HG02571 (cell line): ENCODE results near the gene FAF1.
"Not testable (repeated sequence)": the region's sequence is repeated elsewhere in the genome, so short reads cannot be mapped to it uniquely, and the experiment has no call there.

Source experiments
- ATAC-seq: cut with Tn5 transposase; IDR thresholded peaks from one replicate; pipeline ENCODE4 v1.9.1; 2021; ENCODE audit warnings: mild to moderate bottlenecking, moderate library complexity; ENCODE audit not compliant: unreplicated experiment

FAF1 gene

GRCh38 chr1:50716455-50716854 lies 243.6 kb downstream of the FAF1 start:
- ATAC-seq = not testable (repeated sequence)

GRCh38 chr1:50710099-50710498 lies 250.0 kb downstream of the FAF1 start:
- ATAC-seq = no peak

GRCh38 chr1:50707824-50708223 lies 252.2 kb downstream of the FAF1 start:
- no peak for ATAC-seq

- ATAC-seq = no peak
Observed at GRCh38 chr1:50705699-50706098, 254.4 kb downstream of the FAF1 start.

GRCh38 chr1:50705041-50705440 lies 255.0 kb downstream of the FAF1 start:
- ATAC-seq = no peak

- no peak for ATAC-seq
Observed at GRCh38 chr1:50704126-50704525, 255.9 kb downstream of the FAF1 start.

GRCh38 chr1:50703240-50703639 lies 256.8 kb downstream of the FAF1 start:
- ATAC-seq = no peak

GRCh38 chr1:50702395-50702794 lies 257.7 kb downstream of the FAF1 start:
- ATAC-seq = no peak

- no peak for ATAC-seq
Observed at GRCh38 chr1:50701706-50702317, 258.3 kb downstream of the FAF1 start.

GRCh38 chr1:50700621-50701020 lies 259.4 kb downstream of the FAF1 start:
- no peak for ATAC-seq

- no peak for ATAC-seq
Observed at GRCh38 chr1:50700214-50700613, 259.9 kb downstream of the FAF1 start.

- no peak for ATAC-seq
Observed at GRCh38 chr1:50699795-50700194, 260.3 kb downstream of the FAF1 start.

GRCh38 chr1:50697440-50698421 lies 262.3 kb downstream of the FAF1 start:
- no peak for ATAC-seq

- ATAC-seq = no peak
Observed at GRCh38 chr1:50693829-50694228, 266.2 kb downstream of the FAF1 start.

- ATAC-seq = no peak
Observed at GRCh38 chr1:50684185-50684584, 275.9 kb downstream of the FAF1 start.

- ATAC-seq = no peak
Observed at GRCh38 chr1:50681931-50682330, 278.1 kb downstream of the FAF1 start.

- no peak for ATAC-seq
Observed at GRCh38 chr1:50667710-50668356, 292.2 kb downstream of the FAF1 start.

- no peak for ATAC-seq
Observed at GRCh38 chr1:50667272-50667671, 292.8 kb downstream of the FAF1 start.

- ATAC-seq = no peak
Observed at GRCh38 chr1:50666849-50667248, 293.2 kb downstream of the FAF1 start.

GRCh38 chr1:50665413-50665812 lies 294.7 kb downstream of the FAF1 start:
- no peak for ATAC-seq

GRCh38 chr1:50661626-50662025 lies 298.4 kb downstream of the FAF1 start:
- ATAC-seq = no peak
